ENCODE measurements around the gene LITAF.

DNA sequence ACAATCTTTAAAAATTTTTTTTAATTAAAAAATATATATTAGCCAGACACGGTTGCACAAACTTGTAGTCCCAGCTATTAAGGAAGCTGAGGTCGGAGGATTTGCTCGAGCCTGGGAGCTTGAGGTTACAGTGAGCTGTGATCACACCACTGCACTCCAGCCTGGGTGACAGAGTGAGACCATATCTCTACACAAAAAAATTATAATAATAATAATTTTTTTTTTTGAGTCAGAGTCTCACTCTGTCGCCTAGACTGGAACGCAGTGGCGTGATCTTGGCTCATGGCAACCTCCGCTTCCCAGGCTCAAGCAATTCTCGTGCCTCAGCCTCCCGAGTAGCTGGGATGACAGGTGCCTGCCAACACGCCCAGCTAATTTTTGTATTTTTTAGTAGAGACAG, 23.8 kb downstream of the LITAF start:
- TF ChIP-seq POLR2A (IDR thresholded peaks at IDR 0.05), result no peak
- TF ChIP-seq, protein P1, sequence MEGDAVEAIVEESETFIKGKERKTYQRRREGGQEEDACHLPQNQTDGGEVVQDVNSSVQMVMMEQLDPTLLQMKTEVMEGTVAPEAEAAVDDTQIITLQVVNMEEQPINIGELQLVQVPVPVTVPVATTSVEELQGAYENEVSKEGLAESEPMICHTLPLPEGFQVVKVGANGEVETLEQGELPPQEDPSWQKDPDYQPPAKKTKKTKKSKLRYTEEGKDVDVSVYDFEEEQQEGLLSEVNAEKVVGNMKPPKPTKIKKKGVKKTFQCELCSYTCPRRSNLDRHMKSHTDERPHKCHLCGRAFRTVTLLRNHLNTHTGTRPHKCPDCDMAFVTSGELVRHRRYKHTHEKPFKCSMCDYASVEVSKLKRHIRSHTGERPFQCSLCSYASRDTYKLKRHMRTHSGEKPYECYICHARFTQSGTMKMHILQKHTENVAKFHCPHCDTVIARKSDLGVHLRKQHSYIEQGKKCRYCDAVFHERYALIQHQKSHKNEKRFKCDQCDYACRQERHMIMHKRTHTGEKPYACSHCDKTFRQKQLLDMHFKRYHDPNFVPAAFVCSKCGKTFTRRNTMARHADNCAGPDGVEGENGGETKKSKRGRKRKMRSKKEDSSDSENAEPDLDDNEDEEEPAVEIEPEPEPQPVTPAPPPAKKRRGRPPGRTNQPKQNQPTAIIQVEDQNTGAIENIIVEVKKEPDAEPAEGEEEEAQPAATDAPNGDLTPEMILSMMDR (IDR thresholded peaks at IDR 0.05), result no peak

Measured in adrenal gland (tissue), 5 donors.